ENCODE measurements around the gene RIN1. TPM values are rescaled to one million over a fixed set of nuclear protein-coding genes. Genes with fewer than 3 reads are reported as not detected.
A peak's percentile ranks its signal among the peaks of the same experiment; 100 is the strongest.

Gene RIN1
- total and polyA plus RNA-seq, 2 of the 13 experiments (the other 11 are each of a cell fraction or from before 2014, with no cell fraction given) = 2.4 to 4.1 TPM

- TF ChIP-seq ZNF687 (CRISPR knock-in tag; IDR thresholded peaks at IDR 0.05) (peak; percentile 86), ELF4 (CRISPR knock-in tag; IDR thresholded peaks at IDR 0.05; ENCODE audit: borderline replicate concordance) (0 out of 2 replicates have a peak, but pooled peaks have one; percentile 53), ZNF782 (CRISPR knock-in tag; IDR thresholded peaks at IDR 0.05; ENCODE audit: borderline replicate concordance) (peak; percentile 62; the same call in 1 of the 2 replicates), SIN3A (IDR thresholded peaks at IDR 0.05; ENCODE audit: borderline replicate concordance, low read depth, low read length) (peak; percentile 96), ZBTB2 (CRISPR knock-in tag; IDR thresholded peaks at IDR 0.05; ENCODE audit: low read depth) (peak; percentile 92), TMF1 (CRISPR knock-in tag; IDR thresholded peaks at IDR 0.05; ENCODE audit: low read depth) (peak; percentile 79; the same call in 1 of the 2 replicates), ZBTB20 (CRISPR knock-in tag; IDR thresholded peaks at IDR 0.05; ENCODE audit: borderline replicate concordance, low read depth) (0 out of 2 replicates have a peak, but pooled peaks have one; percentile 62), ZFX (CRISPR knock-in tag; IDR thresholded peaks at IDR 0.05; ENCODE audit: low read depth) (peak; percentile 98), SIN3B (IDR thresholded peaks at IDR 0.05; ENCODE audit: low read length) (peak; percentile 92), MEIS1 (CRISPR knock-in tag; IDR thresholded peaks at IDR 0.05; ENCODE audit: borderline replicate concordance) (peak; percentile 79; the same call in 1 of the 2 replicates), ZNF362 (CRISPR knock-in tag; IDR thresholded peaks at IDR 0.05; ENCODE audit: borderline replicate concordance) (peak; percentile 25; the same call in 1 of the 2 replicates), CHCHD3 (CRISPR knock-in tag; IDR thresholded peaks at IDR 0.05) (peak; percentile 73; the same call in 1 of the 2 replicates), MAX (IDR thresholded peaks at IDR 0.05) (peak; percentile 67), SYNCRIP (IDR thresholded peaks at IDR 0.05; ENCODE audit: insufficient read depth, low read depth, low read length) (no peak), ZNF691 (CRISPR knock-in tag; IDR thresholded peaks at IDR 0.05; ENCODE audit: borderline replicate concordance, low read depth) (peak; percentile 84; the same call in 1 of the 2 replicates), HHEX (CRISPR knock-in tag; IDR thresholded peaks at IDR 0.05) (no peak), ATF1 (CRISPR knock-in tag; IDR thresholded peaks at IDR 0.05) (peak; percentile 99)
These were observed 8.5 kb upstream of the RIN1 start, which contains the start of gene BRMS1 (continued) for GRCh38 chr11:66344550-66345315.

All from HepG2 (cell line).